GM19035 (cell line): Measurements from ENCODE around the gene TET1.
"Not testable (repeated sequence)": the region's sequence is repeated elsewhere in the genome, so short reads cannot be mapped to it uniquely, and the experiment has no call there.

Source experiments
- ATAC-seq: cut with Tn5 transposase; IDR thresholded peaks from one replicate; pipeline ENCODE4 v1.9.1; 2021; ENCODE audit not compliant: unreplicated experiment

The TET1 gene

GRCh38 chr10:68606918-68607317 lies 46.8 kb downstream of the TET1 start:
- no peak for ATAC-seq

DNA sequence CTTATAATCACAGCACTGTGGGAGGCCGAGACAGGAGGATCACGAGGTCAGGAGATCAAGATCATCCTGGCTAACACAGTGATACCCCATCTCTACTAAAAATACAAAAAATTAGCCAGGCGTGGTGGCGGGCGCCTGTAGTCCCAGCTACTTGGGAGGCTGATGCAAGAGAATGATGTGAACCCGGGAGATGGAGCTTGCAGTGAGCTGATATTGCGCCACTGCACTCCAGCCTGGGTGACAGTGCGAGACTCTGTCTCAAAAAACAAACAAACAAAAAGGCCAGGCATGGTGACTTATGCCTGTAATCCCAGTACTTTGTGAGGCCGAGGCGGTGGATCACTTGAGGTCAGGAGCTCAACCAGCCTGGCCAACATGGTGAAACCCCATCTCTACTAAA lies 49.9 kb downstream of the TET1 start:
- ATAC-seq = not testable (repeated sequence)

GRCh38 chr10:68611227-68611626 lies 51.1 kb downstream of the TET1 start:
- ATAC-seq = no peak

- not testable (repeated sequence) for ATAC-seq
Observed at GRCh38 chr10:68613974-68614373, 53.8 kb downstream of the TET1 start.

- ATAC-seq = not testable (repeated sequence)
Observed at GRCh38 chr10:68617691-68618090, 57.6 kb downstream of the TET1 start.

DNA sequence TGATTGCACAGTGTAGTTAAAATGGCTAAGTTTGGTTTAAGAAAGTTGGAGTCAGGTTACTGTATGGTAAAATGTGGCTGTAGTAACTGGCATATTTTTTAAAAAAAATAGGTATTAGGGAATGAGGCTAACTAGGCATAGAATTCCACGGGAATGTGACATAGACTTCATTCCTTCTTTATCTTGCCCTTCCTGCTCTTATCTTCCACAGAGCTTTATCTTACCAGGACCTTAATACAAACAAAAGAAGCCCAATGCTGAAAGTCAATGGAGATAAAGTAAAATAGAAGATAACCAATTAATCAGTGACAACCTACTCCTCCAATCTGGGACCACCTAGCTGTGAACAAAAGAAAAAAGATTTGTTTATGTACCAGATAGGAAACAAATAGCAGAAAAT lies 58.1 kb downstream of the TET1 start:
- no peak for ATAC-seq

- ATAC-seq = no peak
Observed at GRCh38 chr10:68619595-68619994, 59.5 kb downstream of the TET1 start.

- no peak for ATAC-seq
Observed at GRCh38 chr10:68625316-68625921, 65.3 kb downstream of the TET1 start.

- no peak for ATAC-seq
Observed at GRCh38 chr10:68628576-68629127, 68.5 kb downstream of the TET1 start.

- not testable (repeated sequence) for ATAC-seq
Observed at GRCh38 chr10:68632271-68632560, 72.1 kb downstream of the TET1 start.

- no peak for ATAC-seq
Observed at GRCh38 chr10:68633281-68633680, 73.1 kb downstream of the TET1 start.

GRCh38 chr10:68633816-68634466 lies 73.8 kb downstream of the TET1 start:
- ATAC-seq = no peak

DNA sequence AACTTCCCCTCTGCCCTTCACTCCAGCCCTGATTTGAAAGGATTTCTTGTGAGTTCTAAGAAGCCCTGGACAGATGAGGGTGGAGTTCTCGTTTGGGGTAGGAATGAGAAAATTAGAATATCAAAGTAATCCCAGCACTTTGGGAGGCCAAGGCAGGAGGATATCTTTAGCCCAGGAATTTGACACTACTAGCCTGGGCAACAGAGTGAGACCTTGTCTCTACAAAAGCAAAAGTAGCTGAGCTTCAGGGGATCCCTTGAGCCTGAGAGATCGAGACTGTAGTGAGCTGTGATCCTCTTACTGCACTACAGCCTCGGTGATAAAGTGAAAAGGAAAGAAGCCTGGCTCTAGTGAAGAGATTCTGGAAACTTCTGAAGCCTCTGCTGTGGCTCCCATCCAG lies 76.2 kb downstream of the TET1 start:
- no peak for ATAC-seq

DNA sequence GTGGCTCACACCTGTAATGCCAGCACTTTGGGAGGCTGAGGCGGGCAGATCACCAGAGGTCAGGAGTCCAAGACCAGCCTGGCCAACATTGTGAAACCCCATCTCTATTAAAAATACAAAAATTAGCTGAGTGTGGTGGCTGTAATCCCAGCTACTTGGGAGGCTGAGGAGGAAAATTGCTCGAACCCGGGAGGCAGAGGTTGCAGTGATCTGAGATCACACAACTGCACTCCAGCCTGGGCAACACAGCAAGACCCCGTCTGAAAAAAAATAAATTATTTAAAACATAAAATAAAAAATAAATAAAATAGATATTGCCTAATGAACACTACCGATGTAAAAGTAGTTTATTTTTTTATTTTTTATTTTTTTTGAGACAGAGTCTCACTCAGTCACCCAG lies 83.4 kb downstream of the TET1 start:
- not testable (repeated sequence) for ATAC-seq

DNA sequence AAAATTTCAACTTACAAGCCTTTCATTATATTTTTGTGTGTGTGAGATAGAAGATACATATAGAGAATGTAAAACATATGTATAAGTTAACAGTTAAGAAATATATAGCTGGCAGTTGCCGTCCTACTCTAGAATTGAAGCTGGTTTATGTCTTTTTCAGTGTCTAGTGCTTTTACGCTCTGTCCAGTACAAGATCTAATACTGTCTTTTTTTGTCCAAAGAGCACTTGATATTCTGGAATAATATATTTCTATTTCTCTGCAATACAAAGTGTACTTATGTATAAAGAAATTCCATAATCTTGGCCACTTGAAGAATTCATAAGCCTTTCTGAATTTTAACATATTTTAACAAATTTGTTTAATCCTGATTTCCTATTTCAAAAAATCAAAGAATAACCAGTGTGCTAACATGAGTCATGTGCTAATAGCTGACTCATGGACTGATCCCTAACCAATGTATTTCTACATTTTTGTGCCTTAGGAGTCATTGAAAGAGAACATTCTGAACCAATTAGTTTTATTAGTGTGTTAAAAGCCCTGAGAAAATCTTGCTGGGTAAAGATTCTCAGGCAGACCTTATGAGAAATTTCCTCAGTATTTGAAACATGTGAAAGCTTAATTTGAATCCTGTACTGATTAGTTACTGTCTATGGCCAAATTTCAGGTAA lies 87.7 kb downstream of the TET1 start:
- ATAC-seq = no peak

DNA sequence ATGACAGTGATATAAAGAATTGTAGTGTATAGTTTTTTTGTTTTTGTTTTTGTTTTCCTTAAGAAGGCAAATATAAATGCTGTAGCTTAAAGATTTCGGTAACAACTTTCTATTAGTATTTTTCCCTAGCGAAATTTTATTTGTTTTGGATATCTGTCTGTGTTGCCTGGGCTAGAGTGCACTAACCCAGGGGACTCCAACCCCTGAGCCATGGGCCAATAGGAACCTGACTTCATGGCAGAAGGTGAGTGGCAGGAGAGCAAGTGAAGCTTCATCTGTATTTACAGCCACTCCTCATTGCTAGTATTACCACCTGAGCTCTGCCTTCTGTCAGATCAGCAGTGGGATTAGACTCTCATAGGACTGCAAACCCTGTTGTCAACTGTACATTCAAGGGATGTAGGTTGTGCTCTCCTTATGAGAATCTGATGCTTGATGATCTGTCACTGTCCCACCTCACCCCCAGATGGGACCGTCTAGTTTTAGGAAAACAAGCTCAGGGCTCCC lies 95.5 kb downstream of the TET1 start:
- ATAC-seq = no peak

DNA sequence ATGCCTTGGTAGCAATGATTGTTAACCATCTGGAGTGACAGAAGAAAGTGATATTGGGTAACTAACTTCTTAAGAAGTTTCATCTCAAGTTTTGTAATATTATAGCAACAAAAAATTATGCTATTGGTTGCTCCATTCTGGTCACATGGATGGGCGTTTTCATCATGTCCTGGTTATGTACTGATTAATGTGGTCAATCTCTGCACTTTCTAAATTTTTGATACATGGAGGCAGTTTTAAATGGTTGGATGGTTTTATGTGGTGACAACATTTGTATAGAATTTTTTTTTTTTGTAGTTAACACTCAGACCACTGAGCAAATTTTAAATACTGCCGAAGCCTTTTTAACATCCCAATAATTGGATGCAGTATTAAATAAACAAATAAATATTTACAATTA lies 105.7 kb downstream of the TET1 start:
- no peak for ATAC-seq

GRCh38 chr10:68666280-68666760 lies 106.2 kb downstream of the TET1 start:
- ATAC-seq = no peak

DNA sequence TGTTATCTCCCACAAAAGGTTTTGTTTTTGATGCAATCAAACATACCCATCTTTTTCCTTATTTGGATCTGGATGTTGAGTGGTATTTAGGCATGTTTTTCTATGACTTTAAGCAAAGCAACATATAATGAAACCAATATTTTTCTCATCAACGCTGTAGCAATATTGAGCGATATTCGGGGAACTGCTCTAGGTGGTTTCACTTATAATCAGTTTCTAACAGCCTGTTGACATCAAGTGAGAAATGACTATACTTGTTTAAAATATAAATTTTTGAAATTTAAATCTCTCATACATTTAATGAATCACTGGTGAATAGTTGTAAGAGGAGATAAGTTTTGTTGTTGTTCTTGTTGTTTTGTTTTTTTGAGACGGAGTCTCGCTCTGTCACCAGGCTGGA lies 108.1 kb downstream of the TET1 start:
- no peak for ATAC-seq

DNA sequence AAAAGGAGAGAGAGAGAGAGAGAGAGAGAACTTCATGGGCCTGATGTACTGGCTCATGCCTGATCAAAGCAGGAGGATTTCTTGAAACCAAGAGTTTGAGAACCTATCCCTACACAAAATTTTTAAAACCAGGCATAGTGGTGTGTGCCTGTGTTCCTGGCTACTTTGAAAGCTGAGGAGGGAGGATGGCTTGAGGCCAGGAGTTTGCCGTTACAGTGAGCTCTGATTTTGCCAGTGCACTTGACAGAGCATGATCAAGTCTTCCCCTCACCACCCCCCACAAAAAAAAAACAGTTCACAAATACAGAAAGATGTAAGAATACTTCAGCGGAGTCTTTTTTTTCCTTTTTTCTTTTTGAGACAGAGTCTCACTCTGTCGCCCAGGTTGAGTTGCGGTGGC lies 108.8 kb downstream of the TET1 start:
- no peak for ATAC-seq

- ATAC-seq = no peak
Observed at GRCh38 chr10:68684413-68684812, 124.3 kb downstream of the TET1 start.

DNA sequence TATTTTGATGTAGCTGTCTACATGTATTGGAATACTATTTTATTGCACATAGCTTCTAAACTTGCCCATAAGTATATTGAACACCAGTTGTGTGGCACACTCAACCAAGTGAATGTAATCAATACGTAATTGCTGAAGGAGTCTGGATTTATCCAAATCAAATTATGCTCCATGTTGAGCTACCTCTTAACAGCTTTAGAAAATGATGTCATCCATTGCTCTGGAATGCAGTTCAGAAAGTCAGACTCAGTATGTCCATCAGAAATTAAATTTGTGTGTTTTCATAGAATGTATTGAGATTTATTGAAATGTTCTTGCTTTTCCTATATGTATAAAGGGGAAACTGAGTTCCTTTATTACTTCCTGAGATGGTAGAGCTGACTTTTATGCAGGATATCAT lies 135.9 kb downstream of the TET1 start:
- ATAC-seq = no peak
